TTC549 (cell line): ENCODE data around the gene TUBB.
"Not testable (repeated sequence)": the region's sequence is repeated elsewhere in the genome, so short reads cannot be mapped to it uniquely, and the experiment has no call there.

ENCODE experiments used
- FAIRE-seq: peaks from 2 replicates; lab custom pipeline; 2012; peaks lifted over from hg19 to GRCh38; lab: Jason Lieb, UNC

Gene TUBB

DNA sequence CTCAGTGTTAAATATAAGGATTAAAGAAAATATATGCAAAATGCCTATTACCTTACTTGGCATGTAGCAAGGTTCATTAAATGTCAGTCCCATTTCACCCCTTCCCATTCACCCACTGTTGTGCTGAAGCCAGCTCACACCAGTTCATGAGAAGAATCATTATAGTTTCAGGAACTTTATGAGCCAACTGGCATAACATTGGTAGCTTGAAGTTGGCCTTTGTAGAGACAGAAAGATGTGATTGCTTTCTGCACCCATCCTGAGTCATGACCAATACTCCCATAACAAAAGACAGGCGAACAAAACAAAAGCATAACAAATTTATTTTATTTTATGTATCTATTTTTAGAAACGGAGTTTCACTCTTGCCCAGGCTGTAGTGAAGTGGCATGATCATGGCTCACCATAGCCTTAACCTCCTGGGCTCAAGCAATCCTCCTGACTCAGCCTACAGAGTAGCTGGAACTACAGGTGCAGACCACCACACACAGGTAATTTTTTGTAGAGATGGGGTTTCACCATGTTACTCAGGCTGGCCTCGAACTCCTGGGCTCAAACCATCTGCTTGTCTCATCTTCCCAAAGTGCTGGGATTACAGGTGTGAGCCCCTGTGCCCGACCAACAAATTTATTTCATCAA, 41.8 kb downstream of the TUBB start:
- no peak for FAIRE-seq

GRCh38 chr6:30763155-30763617, 43.0 kb downstream of the TUBB start:
- FAIRE-seq: no peak

DNA sequence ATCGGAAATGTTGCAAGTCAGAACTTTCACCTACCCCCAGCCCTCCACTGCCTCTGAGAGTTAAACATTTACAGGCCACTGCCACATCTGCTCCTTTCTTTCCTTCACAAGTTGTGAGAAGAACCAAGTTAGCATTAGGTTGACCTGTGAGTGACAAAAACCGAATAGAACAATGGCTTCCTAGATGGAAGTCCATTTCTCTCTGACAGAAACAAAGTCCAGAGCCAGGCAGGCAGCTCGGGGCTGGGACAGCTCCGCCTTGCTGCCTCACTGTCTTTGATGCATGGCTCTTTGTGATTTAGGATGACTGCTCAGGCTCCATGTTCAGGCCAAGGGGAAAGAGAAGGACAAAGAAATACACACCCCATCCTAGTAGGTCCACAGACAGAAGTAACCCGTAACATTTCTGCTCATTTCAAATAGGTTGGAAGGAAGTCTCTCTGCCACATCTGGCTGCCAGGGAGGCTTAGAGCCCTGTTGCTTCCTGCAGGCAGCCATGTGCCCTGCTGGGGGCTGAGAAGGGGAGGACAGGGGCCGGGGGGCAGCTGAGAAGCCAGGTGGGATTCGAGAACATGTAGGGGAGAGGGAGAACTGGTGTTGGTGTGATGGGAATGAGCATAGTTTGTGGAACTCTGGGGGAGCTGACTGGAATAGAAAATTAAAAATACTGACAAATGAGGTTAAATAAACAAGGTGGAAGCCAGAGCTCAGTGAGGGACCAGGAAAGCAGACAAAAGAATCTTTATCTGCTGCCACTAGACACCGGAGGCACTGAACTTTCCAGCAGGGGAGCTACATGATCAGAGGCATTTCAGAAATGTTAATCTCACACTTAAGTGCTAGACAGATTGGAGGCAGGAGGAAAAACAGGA, 43.7 kb downstream of the TUBB start:
- FAIRE-seq: no peak

DNA sequence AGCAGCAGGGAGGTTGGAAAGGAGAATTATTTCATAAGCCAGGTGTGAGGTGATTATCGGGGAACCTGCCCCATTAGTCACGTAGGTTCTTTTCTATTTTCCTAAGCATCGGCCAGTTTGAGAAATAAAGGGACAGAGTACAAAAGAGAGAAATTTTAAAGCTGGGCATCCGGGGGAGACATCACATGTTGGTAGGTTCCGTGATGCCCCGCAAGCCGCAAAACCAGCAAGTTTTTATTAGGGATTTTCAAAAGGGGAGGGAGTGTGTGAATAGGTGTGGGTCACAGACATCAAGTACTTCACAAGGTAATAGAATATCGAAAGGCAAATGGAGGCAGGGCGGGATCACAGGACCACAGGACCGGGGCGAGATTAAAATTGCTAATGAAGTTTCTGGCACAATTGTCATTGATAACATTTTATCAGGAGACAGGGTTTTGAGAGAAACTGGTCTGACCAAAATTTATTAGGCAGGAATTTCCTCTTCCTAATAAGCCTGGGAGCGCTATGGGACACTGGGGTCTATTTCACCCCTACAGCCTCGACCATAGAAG, 44.4 kb downstream of the TUBB start:
- not testable (repeated sequence) for FAIRE-seq

DNA sequence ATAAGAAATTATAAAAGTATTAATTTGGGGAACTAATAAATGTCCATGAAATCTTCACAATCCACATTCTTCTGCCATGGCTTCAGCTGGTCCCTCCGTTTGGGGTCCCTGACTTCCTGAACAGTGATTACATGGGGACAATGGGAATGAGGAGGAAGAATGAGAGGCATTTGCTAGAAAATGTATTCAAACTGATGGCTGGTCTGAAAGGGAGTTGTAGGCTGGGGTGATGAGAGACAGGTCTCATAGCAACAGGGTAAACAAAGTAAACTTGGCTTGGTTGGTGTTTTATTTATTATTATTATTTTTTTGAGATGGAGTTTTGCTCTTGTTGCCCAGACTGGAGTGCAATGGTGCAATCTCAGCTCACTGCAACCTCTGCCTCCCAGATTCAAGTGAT, 45.3 kb downstream of the TUBB start:
- not testable (repeated sequence) for FAIRE-seq

GRCh38 chr6:30766461-30767157, 46.5 kb downstream of the TUBB start:
- no peak for FAIRE-seq

DNA sequence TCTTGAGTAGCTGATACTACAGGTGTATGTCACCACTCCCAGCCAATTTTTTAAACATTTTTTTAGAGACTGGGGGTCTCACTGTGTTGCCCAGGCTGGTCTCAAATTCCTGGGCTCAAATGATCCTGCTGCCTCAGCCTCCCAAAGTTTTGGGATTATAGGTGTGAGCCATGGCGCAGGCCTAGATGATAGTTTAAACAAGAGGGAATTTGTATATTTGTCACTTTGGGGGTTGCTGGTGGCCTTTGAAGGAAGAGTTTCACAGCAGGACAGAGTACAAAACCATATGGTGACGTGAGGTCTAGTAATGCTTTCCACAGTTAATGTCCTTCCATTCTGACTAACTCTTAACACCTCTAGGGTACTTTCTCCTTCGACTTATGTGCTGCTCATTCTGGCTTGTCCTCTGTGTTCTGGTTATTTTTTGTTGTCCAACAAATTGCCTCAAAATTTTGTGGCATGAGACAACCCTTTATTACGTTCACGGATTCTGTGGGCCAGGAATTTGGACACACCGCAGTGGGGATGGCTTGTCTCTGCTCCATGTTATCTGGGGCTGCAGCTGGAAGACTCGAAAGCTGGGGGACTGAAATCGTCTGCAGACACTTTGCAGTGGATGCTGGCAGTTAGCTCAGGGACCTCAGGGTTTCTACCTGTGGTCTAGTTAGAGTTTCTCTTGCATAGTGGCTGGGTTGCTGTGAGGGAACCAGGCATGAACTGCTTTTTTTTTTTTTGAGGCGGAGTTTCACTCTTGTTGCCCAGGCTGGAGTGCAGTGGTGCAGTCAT, 47.2 kb downstream of the TUBB start:
- FAIRE-seq: no peak

DNA sequence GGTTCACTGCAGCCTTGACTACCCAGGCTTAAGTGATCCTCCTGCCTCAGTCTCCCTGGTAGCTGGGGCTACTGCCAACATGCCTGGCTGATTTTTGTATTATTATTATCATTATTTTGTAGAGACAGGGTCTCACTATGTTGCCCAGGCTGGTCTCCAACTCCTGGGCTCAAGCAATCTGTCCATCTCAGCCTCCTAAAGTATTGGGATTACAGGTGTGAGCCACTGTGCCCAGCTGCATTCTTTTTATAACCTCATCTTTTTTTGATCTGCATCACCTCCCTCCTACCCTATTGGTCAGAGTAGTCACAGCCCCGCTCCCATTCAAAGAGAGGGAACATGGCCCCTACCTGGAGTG, 47.8 kb downstream of the TUBB start:
- no peak for FAIRE-seq

DNA sequence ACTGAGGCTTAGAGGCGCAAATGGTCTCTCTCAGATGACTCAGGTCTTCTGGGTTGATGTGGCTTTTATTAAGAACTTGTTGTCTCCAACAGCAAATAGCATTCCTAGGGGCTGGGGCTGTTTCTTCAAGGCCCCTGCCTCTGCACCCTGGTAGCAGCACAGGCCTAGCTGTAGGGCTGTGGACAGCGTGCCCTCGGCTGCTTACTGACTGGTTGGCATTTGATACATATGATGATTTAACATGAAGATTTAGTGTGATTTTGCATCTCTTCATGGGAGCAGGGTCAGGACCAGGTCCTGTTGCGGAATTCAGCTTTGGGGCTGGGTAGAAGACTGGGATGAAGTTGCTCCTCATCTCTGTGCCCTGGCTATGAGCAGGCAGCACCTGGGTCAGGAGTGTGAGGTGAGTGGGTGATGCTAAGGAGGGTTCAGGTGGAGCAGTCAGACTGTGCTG, 48.5 kb downstream of the TUBB start:
- FAIRE-seq: no peak

- no peak for FAIRE-seq
These were observed 49.1 kb downstream of the TUBB start for GRCh38 chr6:30769088-30769852.

DNA sequence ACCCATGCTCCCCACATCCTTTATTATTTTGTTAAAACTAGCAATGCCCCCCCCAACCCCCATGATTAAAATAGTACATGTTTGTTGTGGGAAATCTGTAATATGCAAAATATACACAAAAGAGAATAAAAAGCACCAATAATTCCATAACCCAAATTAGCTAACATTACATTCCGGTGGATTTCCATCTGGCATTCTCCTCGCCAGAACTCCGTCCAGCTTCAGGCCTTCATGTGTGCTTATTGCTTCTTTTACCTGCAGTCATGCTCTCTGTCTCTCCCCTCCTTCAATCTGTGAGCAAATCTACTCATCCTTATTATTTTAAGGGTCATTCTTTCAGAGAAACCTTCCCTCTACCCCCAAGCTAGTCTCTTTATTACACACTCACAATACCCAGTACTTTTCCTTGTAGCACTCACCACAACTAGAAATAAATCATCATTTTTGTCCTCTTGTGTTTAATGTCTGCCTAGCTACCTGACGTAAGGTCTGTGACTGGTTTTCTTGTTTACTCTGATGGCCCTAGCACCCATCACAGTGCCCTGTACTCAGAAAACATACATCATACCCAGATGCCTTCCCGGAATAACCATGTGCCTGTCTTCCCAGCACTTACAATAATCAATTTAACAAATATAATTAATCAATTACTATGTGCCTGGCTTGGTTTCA, 49.8 kb downstream of the TUBB start:
- FAIRE-seq: no peak

DNA sequence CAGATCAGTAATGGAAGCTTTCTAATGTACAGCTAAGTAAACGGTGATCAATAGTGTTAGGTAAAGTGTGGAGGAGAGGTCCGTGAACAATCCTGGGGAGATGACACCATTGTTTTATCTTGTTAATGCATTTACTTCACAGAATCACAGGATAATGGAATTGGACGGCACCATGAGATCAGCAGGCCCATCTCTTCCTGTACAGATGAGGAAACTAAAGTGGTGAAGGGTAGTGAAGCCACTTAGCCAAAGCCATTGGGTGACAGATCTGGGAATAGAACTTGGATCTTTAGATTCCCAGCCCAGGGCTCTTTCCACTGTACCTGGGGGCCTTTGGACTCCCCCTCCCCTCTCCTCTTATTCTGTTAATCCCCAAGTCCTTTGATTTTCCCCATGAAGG, 50.4 kb downstream of the TUBB start:
- no peak for FAIRE-seq

DNA sequence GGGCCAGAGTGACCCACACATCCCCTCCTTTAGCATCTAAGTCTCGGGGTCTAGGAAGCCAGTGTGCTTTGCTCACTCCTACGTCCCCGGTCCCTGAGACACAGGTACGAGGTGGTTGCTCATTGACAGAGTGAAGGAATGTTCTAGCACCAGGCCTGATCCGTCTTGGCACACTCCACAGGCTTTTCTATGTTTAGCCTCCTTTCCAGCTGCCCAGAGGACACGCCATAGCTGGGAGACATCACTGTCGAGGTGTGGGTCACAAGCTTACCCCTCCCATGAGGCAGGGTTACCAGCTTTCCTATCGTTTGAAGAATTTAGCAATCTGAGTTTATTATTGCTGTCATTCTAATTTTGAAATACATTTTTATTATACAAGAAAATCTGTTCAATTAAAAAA, 54.5 kb downstream of the TUBB start:
- FAIRE-seq: no peak
